Measurements from ENCODE around the gene SERPINA4.

The SERPINA4 gene

DNA sequence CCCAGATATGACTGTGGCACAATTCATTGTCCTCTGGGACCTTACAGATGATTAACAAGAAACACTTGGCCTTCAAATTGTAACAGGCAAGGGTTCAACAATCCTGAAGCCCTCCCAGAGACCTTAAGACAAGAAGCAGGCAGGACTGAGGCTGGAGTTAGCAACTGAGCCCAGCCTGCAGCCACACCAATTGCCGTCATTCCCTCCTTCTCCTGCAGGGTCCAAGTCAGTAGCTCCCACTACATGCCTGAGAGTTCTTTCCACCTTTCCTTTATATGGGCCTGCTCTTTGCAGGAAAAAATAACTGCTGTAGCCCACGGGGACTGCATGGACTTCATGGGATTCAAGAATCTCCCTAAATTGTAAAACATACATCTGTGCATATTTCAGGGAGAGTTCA, 2.4 kb upstream of the SERPINA4 start:
- Histone ChIP-seq H3K4me3 (ENCODE audit: low read length) (no peak overlapping the region), H3K27me3 (ENCODE audit: control insufficient read depth, low read length) (peaks cover 3% of the 10 kb centered on the region; the same call in 1 of the 2 replicates), H3K4me2 (ENCODE audit: low read length) (no peak overlapping the region), H4K20me1 (ENCODE audit: control insufficient read depth, insufficient read depth, low read depth, low read length) (no peaks in the 10 kb centered on the region), H3F3A (ENCODE audit: control insufficient read depth, insufficient read depth) (no peaks in the 10 kb centered on the region), H3K9me2 (replicated peaks; ENCODE audit: control insufficient read depth, low read length) (no peaks in the 10 kb centered on the region), H3K9me3 (ENCODE audit: control insufficient read depth, insufficient read depth, low read length) (peaks cover 4% of the 10 kb centered on the region; the same call in 1 of the 2 replicates), H3K4me1 (ENCODE audit: control insufficient read depth, low read length) (no peaks in the 10 kb centered on the region), H3K27ac (ENCODE audit: low read depth, low read length) (no peak overlapping the region), H3K79me2 (ENCODE audit: control insufficient read depth, low read length) (no peaks in the 10 kb centered on the region), H3K36me3 (ENCODE audit: control insufficient read depth, low read length) (no peaks in the 10 kb centered on the region)
- TF ChIP-seq EZH2phosphoT487 (IDR thresholded peaks at IDR 0.05; ENCODE audit: borderline replicate concordance, low read length) = no peak
- TF ChIP-seq, protein P1, sequence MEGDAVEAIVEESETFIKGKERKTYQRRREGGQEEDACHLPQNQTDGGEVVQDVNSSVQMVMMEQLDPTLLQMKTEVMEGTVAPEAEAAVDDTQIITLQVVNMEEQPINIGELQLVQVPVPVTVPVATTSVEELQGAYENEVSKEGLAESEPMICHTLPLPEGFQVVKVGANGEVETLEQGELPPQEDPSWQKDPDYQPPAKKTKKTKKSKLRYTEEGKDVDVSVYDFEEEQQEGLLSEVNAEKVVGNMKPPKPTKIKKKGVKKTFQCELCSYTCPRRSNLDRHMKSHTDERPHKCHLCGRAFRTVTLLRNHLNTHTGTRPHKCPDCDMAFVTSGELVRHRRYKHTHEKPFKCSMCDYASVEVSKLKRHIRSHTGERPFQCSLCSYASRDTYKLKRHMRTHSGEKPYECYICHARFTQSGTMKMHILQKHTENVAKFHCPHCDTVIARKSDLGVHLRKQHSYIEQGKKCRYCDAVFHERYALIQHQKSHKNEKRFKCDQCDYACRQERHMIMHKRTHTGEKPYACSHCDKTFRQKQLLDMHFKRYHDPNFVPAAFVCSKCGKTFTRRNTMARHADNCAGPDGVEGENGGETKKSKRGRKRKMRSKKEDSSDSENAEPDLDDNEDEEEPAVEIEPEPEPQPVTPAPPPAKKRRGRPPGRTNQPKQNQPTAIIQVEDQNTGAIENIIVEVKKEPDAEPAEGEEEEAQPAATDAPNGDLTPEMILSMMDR (IDR thresholded peaks at IDR 0.05; ENCODE audit: low read depth, low read length, poor library complexity, severe bottlenecking) = no peak

DNA sequence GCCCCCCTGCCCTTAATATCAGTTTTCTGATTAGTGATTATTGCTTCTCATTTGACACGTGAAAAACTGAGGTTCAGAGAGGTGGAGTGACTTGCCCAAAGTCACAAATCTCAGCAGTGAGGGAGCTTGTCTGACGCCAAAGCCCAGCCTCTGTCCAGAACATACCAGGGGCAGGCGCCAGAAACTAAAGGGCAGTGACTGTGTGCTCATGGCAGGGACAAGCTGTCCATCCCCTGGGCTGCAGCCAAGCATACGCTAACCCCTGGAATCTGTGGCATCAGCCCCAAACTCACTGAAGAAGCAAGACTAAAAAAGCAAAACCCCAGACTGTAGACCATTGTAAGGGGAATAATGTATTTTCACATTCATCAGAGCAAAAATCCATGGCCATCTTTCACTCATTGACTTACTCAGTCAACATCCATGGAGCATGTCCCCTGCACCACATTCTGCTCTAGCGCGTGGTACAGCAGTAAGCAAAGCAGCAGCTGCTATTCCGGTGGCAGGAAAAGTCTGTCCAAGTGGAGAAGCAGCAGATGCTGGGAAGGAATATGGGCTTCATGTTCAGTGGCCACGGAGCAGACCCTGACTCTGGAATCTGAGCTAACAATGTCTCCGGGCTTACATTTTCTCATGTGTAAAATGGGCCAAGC, 1.5 kb upstream of the SERPINA4 start:
- H3K27me3 ChIP-seq (ENCODE audit: control insufficient read depth, low read length) = peaks cover 3% of the 10 kb centered on the region; the same call in 1 of the 2 replicates
- H3K4me3 ChIP-seq (ENCODE audit: low read length) = no peak overlapping the region
- H3K9me2 ChIP-seq (replicated peaks; ENCODE audit: control insufficient read depth, low read length) = no peaks in the 10 kb centered on the region
- no peaks in the 10 kb centered on the region for H3K4me1 ChIP-seq (ENCODE audit: control insufficient read depth, low read length)
- no peaks in the 10 kb centered on the region for H4K20me1 ChIP-seq (ENCODE audit: control insufficient read depth, insufficient read depth, low read depth, low read length)
- H3K79me2 ChIP-seq (ENCODE audit: control insufficient read depth, low read length) = no peaks in the 10 kb centered on the region
- no peak overlapping the region for H3K27ac ChIP-seq (ENCODE audit: low read depth, low read length)
- no peak for TF ChIP-seq EZH2phosphoT487 (IDR thresholded peaks at IDR 0.05; ENCODE audit: borderline replicate concordance, low read length)
- TF ChIP-seq, protein P1 (IDR thresholded peaks at IDR 0.05; ENCODE audit: low read depth, low read length, poor library complexity, severe bottlenecking) = no peak
- no peak overlapping the region for H3K4me2 ChIP-seq (ENCODE audit: low read length)
- H3F3A ChIP-seq (ENCODE audit: control insufficient read depth, insufficient read depth) = no peaks in the 10 kb centered on the region
- H3K36me3 ChIP-seq (ENCODE audit: control insufficient read depth, low read length) = no peaks in the 10 kb centered on the region
- H3K9me3 ChIP-seq (ENCODE audit: control insufficient read depth, insufficient read depth, low read length) = no peaks in the 10 kb centered on the region

DNA sequence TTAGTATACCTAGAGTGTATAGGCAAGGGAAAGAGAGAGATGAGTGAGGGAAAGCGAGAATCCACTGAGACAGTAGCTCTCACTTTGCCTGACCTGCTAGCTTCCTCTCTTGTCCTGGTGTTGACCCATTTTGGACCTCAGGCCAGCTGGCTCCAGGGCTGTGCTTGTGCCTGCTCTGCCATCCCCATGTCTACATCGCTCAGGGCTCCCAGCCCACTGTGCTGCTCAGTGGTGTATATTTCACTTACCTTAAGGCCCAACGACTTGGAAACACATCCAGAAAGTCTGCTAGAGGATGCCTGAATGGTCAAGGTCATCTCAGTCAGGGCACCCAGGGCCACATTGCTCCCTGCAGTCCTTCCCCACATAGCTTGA, 964 bp upstream of the SERPINA4 start:
- Histone ChIP-seq H3K4me2 (ENCODE audit: low read length) (no peak overlapping the region), H3K9me2 (replicated peaks; ENCODE audit: control insufficient read depth, low read length) (no peaks in the 10 kb centered on the region), H3K27me3 (ENCODE audit: control insufficient read depth, low read length) (peaks cover 3% of the 10 kb centered on the region; the same call in 1 of the 2 replicates), H3K4me1 (ENCODE audit: control insufficient read depth, low read length) (no peaks in the 10 kb centered on the region), H4K20me1 (ENCODE audit: control insufficient read depth, insufficient read depth, low read depth, low read length) (no peaks in the 10 kb centered on the region), H3K27ac (ENCODE audit: low read depth, low read length) (no peak overlapping the region), H3K4me3 (ENCODE audit: low read length) (no peak overlapping the region), H3K9me3 (ENCODE audit: control insufficient read depth, insufficient read depth, low read length) (no peaks in the 10 kb centered on the region), H3K36me3 (ENCODE audit: control insufficient read depth, low read length) (no peaks in the 10 kb centered on the region), H3F3A (ENCODE audit: control insufficient read depth, insufficient read depth) (no peaks in the 10 kb centered on the region), H3K79me2 (ENCODE audit: control insufficient read depth, low read length) (no peaks in the 10 kb centered on the region)
- TF ChIP-seq EZH2phosphoT487 (IDR thresholded peaks at IDR 0.05; ENCODE audit: borderline replicate concordance, low read length) = no peak
- TF ChIP-seq, protein P1 (IDR thresholded peaks at IDR 0.05; ENCODE audit: low read depth, low read length, poor library complexity, severe bottlenecking) = no peak
